GM23338 (cell line): ENCODE data around the gene PPM1H.

Experiments used
- CTCF ChIP-seq, 2 experiments: fragments of 200-600 bp in 1 of 2; sonication (generic) in 1 of 2; conservative IDR thresholded peaks; 2 replicates each; pipeline versions ENCODE4 v1.5.1 to v1.6.1; 2016 to 2017; ENCODE audit warnings: antibody characterized with exemption in 2 of 2, low read depth in 2 of 2, mild to moderate bottlenecking in 2 of 2, moderate library complexity in 1 of 2
- POLR2AphosphoS5 ChIP-seq: IDR thresholded peaks from 2 replicates; pipeline ENCODE4 v1.6.1; 2016; ENCODE audit warnings: antibody characterized with exemption, low read depth

DNA sequence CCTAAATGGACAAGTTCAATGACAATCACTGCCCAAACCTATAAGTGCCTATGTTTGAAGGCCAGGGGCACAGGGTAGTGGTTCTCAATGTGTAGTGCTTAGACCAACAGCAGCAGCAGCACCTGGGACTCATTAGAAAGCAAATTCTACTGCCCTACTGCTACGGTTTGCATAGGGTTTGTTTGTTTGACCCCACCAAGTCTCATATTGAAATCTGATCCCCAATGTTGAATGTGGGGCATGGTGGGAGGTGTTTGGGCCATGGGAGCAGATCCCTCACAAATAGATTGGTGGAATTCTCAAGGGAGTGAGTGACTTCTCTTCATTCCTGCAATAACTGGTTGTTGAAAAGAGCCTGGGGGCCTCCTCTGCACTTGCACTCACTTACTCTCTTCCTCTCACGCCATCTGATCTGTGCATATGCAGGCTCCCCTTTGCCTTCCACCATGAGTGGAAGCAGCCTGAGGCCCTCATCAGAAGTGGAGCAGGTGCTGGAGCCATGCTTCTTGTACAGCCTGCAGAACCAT, 39.5 kb downstream of the PPM1H start:
- no peak for TF ChIP-seq POLR2AphosphoS5
- no peak for TF ChIP-seq CTCF (conservative IDR thresholded peaks at IDR 0.05; ENCODE audit: low read depth in 2 of 2)
